Naive B cell (primary cell): ENCODE results near the gene MTHFS. TPM values are rescaled to one million over a fixed set of nuclear protein-coding genes. Genes with fewer than 3 reads are reported as not detected.

Experiments
- ATAC-seq, 2 donors: fragments of 150-1000 bp; cut with Tn5 transposase; 2 replicates each; pipeline ENCODE4 v1.10.0; 2021; ENCODE audit warnings: low read depth in 2 of 2, mild to moderate bottlenecking in 2 of 2, moderate library complexity in 2 of 2
- DNase-seq: peaks from one replicate; pipeline ENCODE4 v3.0.0; 2022
- H3K27ac Mint-ChIP-seq, 6 donors: one replicate each; pipeline ENCODE4 v1.8.0; 2020 to 2022; ENCODE audit warnings: mild to moderate bottlenecking in 6 of 6, mixed read lengths in 6 of 6, moderate library complexity in 5 of 6, inconsistent platforms in 2 of 6
- H3K27me3 Mint-ChIP-seq, 3 donors: one replicate each; pipeline ENCODE4 v1.8.0; 2021 to 2022; ENCODE audit warnings: mixed read lengths in 3 of 3, mild to moderate bottlenecking in 1 of 3
- H3K36me3 Mint-ChIP-seq, 2 donors: one replicate each; pipeline ENCODE4 v1.8.0; 2020 to 2022; ENCODE audit warnings: mixed read lengths in 2 of 2, inconsistent platforms in 1 of 2, mild to moderate bottlenecking in 1 of 2
- H3K4me1 Mint-ChIP-seq, 3 donors: one replicate each; pipeline ENCODE4 v1.8.0; 2020 to 2022; ENCODE audit warnings: mixed read lengths in 3 of 3, inconsistent platforms in 1 of 3, mild to moderate bottlenecking in 1 of 3, moderate library complexity in 1 of 3
- H3K4me3 Mint-ChIP-seq, 8 donors: one replicate each; pipeline ENCODE4 v1.8.0; 2020 to 2022; ENCODE audit warnings: mild to moderate bottlenecking in 8 of 8, mixed read lengths in 8 of 8, moderate library complexity in 8 of 8, inconsistent platforms in 2 of 8
- H3K9me3 Mint-ChIP-seq, 7 donors: one replicate each; pipeline ENCODE4 v1.8.0; 2020 to 2022; ENCODE audit warnings: mixed read lengths in 7 of 7, mild to moderate bottlenecking in 5 of 7, inconsistent platforms in 2 of 7, moderate library complexity in 1 of 7
- polyA plus RNA-seq, 6 donors: library from polyadenylated mRNA; unstranded; fragments of 300-500 nt; fragmentation: Illumina TruSeq; gene quantifications; one replicate each; pipeline ENCODE4 v1.2.3, GENCODE V29; 2021; ENCODE audit warnings: low read depth in 6 of 6

MTHFS gene
- polyA plus RNA-seq, 6 donors from 2014 or later, result 60.0 to 107 (median 76.3) TPM

- Mint-ChIP-seq H3K36me3 (peaks cover 11% of the 10 kb centered on the region in 2 donors), H3K4me3 (no peak overlapping the region), H3K27ac (peak overlapping the region in 1 of 6 donors; percentile 0), H3K9me3 (no peaks in the 10 kb centered on the region), H3K4me1 (peaks cover 28 to 39% (median 33%) of the 10 kb centered on the region in 3 donors), H3K27me3 (no peaks in the 10 kb centered on the region)
- DNase-seq (no peak), ATAC-seq (no peak)
Measured at GRCh38 chr15:79849789-79850188, 47.0 kb downstream of the MTHFS start.

- Mint-ChIP-seq H3K36me3 (peaks cover 26 to 32% of the 10 kb centered on the region in 2 donors), H3K4me1 (peaks cover 17 to 33% (median 31%) of the 10 kb centered on the region in 3 donors), H3K4me3 (no peak overlapping the region), H3K27me3 (no peaks in the 10 kb centered on the region), H3K9me3 (no peaks in the 10 kb centered on the region), H3K27ac (peak overlapping the region in 2 of 6 donors; percentile 46 to 73)
- no peak for ATAC-seq
- DNase-seq, result no peak
Measured at GRCh38 chr15:79846539-79846938, 50.3 kb downstream of the MTHFS start.

- Mint-ChIP-seq H3K9me3 (no peaks in the 10 kb centered on the region), H3K27ac (peak overlapping the region in 1 of 6 donors; percentile 27), H3K27me3 (no peaks in the 10 kb centered on the region), H3K4me3 (no peak overlapping the region), H3K4me1 (peaks cover 5 to 12% (median 12%) of the 10 kb centered on the region in 3 donors), H3K36me3 (peaks cover 26 to 31% of the 10 kb centered on the region in 2 donors)
- DNase-seq (no peak), ATAC-seq (no peak)
Measured at GRCh38 chr15:79844221-79844620, 52.6 kb downstream of the MTHFS start.

- peaks cover 11 to 12% of the 10 kb centered on the region in 2 donors for H3K36me3 Mint-ChIP-seq
- ATAC-seq (no peak), DNase-seq (no peak)
- H3K4me3 Mint-ChIP-seq, result no peak overlapping the region
- H3K4me1 Mint-ChIP-seq, result peaks cover 0 to 6% (median 0%) of the 10 kb centered on the region in 3 donors
- no peaks in the 10 kb centered on the region for H3K27me3 Mint-ChIP-seq
- peak overlapping the region in 1 of 6 donors; percentile 59 for H3K27ac Mint-ChIP-seq
- no peaks in the 10 kb centered on the region for H3K9me3 Mint-ChIP-seq
Measured at GRCh38 chr15:79837846-79838245, 59.0 kb downstream of the MTHFS start.

GRCh38 chr15:79834495-79834894 lies 62.3 kb downstream of the MTHFS start:
- Mint-ChIP-seq H3K4me1 (peaks cover 0 to 6% (median 0%) of the 10 kb centered on the region in 3 donors), H3K9me3 (no peaks in the 10 kb centered on the region), H3K4me3 (no peak overlapping the region), H3K36me3 (peaks cover 12 to 14% of the 10 kb centered on the region in 2 donors), H3K27ac (peak overlapping the region in 3 of 6 donors; percentile 22 to 43 (median 36)), H3K27me3 (no peaks in the 10 kb centered on the region)
- no peak for DNase-seq
- ATAC-seq, result no peak

GRCh38 chr15:79832367-79833120 lies 64.3 kb downstream of the MTHFS start:
- ATAC-seq, result no peak
- Mint-ChIP-seq H3K27ac (peak overlapping the region in 2 of 6 donors; percentile 5 to 39), H3K4me3 (no peak overlapping the region), H3K36me3 (peaks cover 10 to 20% of the 10 kb centered on the region in 2 donors), H3K4me1 (peaks cover 0 to 6% (median 0%) of the 10 kb centered on the region in 3 donors), H3K27me3 (no peaks in the 10 kb centered on the region), H3K9me3 (peaks cover 0 to 5% (median 3%) of the 10 kb centered on the region in 7 donors)
- no peak for DNase-seq

- Mint-ChIP-seq H3K9me3 (peaks cover 0 to 5% (median 3%) of the 10 kb centered on the region in 7 donors), H3K27me3 (no peaks in the 10 kb centered on the region), H3K4me1 (peaks cover 0 to 6% (median 0%) of the 10 kb centered on the region in 3 donors), H3K4me3 (no peak overlapping the region), H3K27ac (peak overlapping the region in 1 of 6 donors; percentile 38), H3K36me3 (peaks cover 10 to 20% of the 10 kb centered on the region in 2 donors)
- DNase-seq, result no peak
- no peak for ATAC-seq
Measured at GRCh38 chr15:79831604-79832003, 65.2 kb downstream of the MTHFS start.

- Mint-ChIP-seq H3K27ac (no peak overlapping the region), H3K9me3 (peaks cover 0 to 5% (median 3%) of the 10 kb centered on the region in 7 donors), H3K4me3 (no peak overlapping the region), H3K36me3 (peaks cover 10 to 20% of the 10 kb centered on the region in 2 donors), H3K4me1 (peaks cover 0 to 3% (median 0%) of the 10 kb centered on the region in 3 donors), H3K27me3 (no peaks in the 10 kb centered on the region)
- DNase-seq (no peak), ATAC-seq (no peak)
Measured at GRCh38 chr15:79829950-79830349, 66.9 kb downstream of the MTHFS start.

GRCh38 chr15:79828447-79828846 lies 68.4 kb downstream of the MTHFS start:
- H3K27me3 Mint-ChIP-seq, result no peaks in the 10 kb centered on the region
- H3K4me3 Mint-ChIP-seq, result no peak overlapping the region
- ATAC-seq (no peak), DNase-seq (no peak)
- H3K27ac Mint-ChIP-seq, result peak overlapping the region in 1 of 6 donors; percentile 1
- peaks cover 0 to under 1% (median 0%) of the 10 kb centered on the region in 3 donors for H3K4me1 Mint-ChIP-seq
- peaks cover 0 to 5% (median 3%) of the 10 kb centered on the region in 7 donors for H3K9me3 Mint-ChIP-seq
- H3K36me3 Mint-ChIP-seq, result peaks cover 7 to 11% of the 10 kb centered on the region in 2 donors

GRCh38 chr15:79826800-79827199 lies 70.0 kb downstream of the MTHFS start:
- Mint-ChIP-seq H3K27me3 (no peaks in the 10 kb centered on the region), H3K4me3 (no peak overlapping the region), H3K36me3 (peaks cover 2 to 8% of the 10 kb centered on the region in 2 donors), H3K9me3 (peaks cover 0 to 5% (median 3%) of the 10 kb centered on the region in 7 donors), H3K27ac (no peak overlapping the region), H3K4me1 (no peaks in the 10 kb centered on the region)
- DNase-seq, result no peak
- ATAC-seq, result no peak

- no peak for DNase-seq
- Mint-ChIP-seq H3K4me3 (no peak overlapping the region), H3K36me3 (peaks cover 0 to 18% of the 10 kb centered on the region in 2 donors), H3K27ac (no peak overlapping the region), H3K4me1 (no peaks in the 10 kb centered on the region), H3K27me3 (no peaks in the 10 kb centered on the region), H3K9me3 (peaks cover 5 to 19% (median 10%) of the 10 kb centered on the region in 7 donors)
- ATAC-seq, result no peak
Measured at GRCh38 chr15:79824136-79824701, 72.6 kb downstream of the MTHFS start.

GRCh38 chr15:79820820-79821219 lies 76.0 kb downstream of the MTHFS start:
- H3K27me3 Mint-ChIP-seq, result no peaks in the 10 kb centered on the region
- H3K36me3 Mint-ChIP-seq, result peaks cover 4 to 10% of the 10 kb centered on the region in 2 donors
- DNase-seq (no peak), ATAC-seq (no peak)
- H3K9me3 Mint-ChIP-seq, result peaks cover 5 to 17% (median 8%) of the 10 kb centered on the region in 7 donors
- peak overlapping the region in 1 of 6 donors; percentile 16 for H3K27ac Mint-ChIP-seq
- no peaks in the 10 kb centered on the region for H3K4me1 Mint-ChIP-seq
- no peak overlapping the region for H3K4me3 Mint-ChIP-seq

- ATAC-seq (no peak), DNase-seq (no peak)
- Mint-ChIP-seq H3K9me3 (peaks cover 5 to 17% (median 8%) of the 10 kb centered on the region in 7 donors), H3K4me3 (no peak overlapping the region), H3K4me1 (no peaks in the 10 kb centered on the region), H3K27me3 (peaks cover 0 to 2% (median 0%) of the 10 kb centered on the region in 3 donors), H3K36me3 (peaks cover 4 to 10% of the 10 kb centered on the region in 2 donors), H3K27ac (no peak overlapping the region)
Measured at GRCh38 chr15:79820176-79820575, 76.6 kb downstream of the MTHFS start.
